GM21381 (cell line): ENCODE data around the gene KCTD16.

ENCODE experiments used
- ATAC-seq: cut with Tn5 transposase; IDR thresholded peaks from one replicate; pipeline ENCODE4 v1.9.1; 2021; ENCODE audit warnings: mild to moderate bottlenecking, moderate library complexity; ENCODE audit not compliant: unreplicated experiment

KCTD16 gene

DNA sequence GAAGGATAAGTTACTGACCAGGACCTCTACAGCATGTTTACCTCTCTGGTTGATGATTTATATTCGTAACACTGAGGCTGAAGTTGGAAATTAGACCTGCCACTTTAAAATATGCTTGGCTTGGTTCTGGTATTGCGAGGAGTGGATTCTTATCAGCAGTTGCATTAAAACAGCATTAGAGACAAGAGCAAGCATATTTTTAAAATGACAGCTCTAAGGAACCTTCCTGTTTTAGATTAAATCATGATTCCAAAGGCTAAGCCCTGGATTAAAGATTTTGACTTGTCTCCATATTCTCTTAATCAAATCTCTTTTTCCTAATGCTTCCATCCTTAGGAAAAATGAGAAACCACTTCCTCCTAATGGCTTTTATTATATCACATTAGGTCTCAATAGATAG, 277.8 kb downstream of the KCTD16 start:
- no peak for ATAC-seq

DNA sequence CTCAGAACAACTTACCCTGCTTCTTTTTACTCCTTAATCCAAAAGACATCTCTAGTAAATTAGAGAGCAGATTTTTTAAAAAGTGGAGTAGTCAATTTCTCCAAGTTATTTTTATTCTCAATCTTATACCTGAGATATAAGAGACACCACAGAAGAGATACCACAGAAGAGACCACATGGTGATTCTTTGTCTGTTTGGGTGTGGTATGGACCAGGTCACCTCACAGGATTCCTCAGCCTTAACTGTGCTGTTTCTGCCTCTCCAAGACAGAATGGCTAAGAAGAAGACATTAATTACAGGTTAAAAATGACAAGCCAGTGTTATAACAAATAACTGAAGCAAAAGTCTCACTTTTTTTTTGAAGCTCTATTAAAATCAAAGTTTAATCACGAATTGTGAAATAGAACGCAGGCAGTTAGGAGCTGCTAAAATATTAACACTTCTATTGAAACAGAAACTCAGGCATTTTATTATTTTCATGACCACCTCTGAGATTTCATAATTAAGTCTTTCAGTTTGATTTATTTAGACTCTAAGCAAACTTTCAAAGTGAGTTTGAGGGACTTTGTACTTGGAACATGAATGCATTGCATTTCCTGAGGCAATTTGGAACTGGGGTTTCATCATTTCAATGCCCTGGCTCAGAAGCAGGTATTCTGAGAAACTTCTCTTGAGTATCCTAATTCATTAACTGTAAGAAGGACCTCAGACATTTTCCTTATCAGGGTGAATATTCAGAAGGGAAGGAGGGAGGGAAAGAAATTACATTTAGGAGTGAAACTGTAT, 280.7 kb downstream of the KCTD16 start:
- no peak for ATAC-seq

DNA sequence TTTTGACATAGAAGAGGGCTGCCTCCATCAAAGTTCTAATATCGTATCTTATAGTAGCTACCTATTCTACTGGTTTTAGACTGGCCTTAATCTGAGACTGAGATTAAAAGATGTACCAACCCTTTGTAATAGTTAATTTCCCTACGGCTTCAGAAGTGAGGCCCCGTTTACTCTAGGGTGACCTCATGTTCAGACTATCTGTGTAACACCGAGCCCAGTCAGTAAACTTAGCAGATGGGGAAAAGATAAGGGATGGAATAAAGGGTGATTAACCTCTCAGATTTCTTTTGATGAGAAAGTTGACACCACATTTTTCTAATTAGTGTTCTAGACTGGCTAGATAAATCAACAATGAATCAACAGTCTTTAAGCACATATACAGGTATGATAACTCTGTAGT, 283.1 kb downstream of the KCTD16 start:
- no peak for ATAC-seq

DNA sequence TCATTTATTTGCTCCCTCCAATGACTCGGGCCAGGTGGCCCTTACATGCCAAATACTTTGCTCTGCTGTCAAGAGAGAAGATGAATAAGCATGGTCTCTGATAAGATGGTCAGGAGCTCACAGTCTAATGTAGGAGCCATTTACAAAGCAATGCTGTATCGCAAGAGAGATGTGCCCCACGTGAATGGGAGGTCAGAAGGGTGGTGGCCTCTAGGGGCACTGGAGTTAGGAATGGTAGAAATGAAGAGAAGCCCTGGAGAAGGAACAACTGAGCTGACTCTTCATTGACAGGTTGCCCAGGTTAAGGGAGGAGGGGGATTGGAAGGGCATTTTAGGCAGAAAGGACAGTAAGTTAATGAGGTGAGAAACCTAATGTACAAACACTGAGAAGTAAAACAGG, 286.5 kb downstream of the KCTD16 start:
- no peak for ATAC-seq

DNA sequence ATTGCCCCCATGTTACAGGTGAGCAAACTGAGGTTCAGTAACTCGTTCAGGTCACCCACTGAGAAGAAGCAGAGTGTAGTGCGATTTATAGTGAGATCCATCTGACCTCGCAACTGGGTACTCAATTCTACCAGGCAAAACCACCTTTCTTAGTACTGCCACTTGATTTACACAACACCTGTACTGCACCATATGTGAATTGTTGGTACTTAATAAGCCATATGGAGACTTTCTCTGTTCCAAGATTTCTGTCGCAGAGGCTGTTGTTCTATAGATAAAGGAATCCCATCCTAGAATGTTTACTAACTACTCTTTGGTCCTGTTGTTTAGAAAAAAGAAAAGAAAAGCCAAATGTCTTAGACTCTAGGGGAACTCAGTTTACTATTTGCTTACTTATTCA, 287.5 kb downstream of the KCTD16 start:
- no peak for ATAC-seq

DNA sequence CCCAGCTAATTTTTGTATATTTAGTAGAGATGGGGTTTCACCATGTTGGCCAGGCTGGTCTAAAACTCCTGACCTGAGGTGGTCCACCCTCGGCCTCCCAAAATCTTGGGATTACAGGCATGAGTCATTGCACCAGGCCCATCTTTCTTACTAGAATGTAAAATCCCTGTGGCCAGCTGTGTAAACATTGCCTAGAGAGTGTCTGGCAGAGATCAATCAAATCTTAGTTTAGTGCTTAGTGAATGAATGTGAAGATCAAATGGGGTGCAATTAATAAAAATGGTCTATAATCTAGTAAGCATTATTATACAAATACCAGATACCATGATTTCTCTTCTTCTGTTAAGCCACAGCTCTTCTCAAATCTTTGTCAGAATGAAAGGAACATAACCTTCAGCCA, 289.9 kb downstream of the KCTD16 start:
- no peak for ATAC-seq

DNA sequence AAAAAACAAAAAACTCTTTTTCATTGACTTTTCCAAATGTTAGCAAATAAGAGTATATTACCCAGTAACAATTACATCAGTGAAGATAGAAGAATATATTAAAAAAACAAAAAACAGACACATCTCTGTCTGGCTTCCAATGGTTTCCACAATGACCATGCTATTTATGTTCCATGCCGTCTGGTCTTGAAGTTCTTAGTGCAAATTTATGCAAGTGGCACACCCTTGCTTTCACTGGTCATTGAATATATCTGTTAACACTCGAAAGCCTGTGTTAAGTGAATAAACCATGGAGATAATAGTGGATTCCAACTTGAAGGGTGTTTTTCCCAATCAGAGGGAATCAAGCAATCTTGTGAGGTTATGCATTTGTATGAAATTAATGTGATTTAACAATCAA, 291.9 kb downstream of the KCTD16 start:
- ATAC-seq, result no peak

DNA sequence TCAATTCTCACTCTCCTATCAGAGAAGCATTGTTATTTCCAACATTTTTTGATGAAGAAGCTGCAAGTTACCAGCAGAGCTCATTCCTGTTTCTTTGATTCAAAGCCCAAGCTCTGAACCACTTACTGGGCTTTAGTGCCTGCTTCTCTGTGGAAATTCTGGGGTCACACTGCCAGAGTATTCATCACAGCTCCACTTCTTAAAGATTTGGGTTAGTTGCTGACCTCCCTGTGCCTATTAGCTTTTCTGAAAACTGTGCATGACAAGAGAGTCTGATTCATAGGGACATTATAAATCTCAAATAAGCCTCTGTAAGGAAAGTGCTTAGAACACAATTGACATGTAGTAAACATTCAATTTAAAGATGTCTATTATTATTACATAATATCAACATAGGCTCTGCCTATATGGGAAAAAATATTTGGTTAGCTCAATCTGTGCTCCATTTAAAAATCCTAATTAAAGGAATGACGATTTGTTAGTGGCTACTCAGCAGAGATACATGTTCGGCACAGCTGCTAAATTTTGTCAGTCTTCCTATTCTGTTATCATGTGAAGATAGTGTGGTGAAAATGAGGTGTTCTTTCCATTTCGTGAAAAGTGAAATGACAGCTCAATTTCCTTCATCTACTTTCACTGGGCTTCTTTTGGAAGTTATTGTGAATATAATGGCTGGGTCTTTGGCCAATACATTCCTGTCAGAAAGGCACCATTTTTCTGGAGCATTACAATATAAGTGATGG, 293.0 kb downstream of the KCTD16 start:
- ATAC-seq, result no peak

DNA sequence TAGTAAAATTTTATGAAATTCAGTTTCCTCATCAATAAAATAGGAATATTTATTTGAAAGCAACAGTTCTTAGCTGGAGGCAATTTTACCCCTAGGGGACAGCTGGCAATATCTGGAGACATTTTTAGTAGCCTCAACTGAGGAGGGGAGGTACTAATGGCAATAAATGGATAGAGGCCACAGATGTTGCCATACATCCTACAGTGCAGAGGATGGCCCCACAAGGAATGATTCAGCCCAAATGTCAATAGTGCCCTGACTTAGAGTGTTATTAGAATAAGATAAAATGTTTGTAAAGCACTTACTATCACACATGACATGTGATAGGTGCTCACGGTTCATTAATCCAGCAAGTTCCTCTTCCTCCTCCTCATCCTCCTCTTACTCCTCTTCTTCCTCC, 293.6 kb downstream of the KCTD16 start:
- ATAC-seq, result no peak

DNA sequence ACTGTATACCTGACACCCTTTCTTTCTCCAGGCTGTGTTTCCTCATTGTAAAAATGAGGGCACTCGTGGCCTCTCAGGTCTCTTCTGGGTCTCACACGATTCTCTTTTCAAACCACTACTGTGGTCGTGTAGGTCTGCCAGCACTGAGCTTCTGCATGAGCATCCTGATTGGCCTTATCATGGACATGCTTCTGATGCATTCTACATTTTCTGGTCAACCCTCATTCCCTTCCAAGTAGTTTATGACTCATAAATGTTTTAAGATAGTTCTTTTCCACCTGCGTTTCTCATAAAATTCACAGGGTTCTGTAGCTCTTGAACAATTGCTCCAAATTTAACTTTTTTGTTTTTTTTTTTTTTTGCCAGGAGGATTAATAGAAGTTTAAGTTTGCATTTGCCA, 294.8 kb downstream of the KCTD16 start:
- no peak for ATAC-seq

DNA sequence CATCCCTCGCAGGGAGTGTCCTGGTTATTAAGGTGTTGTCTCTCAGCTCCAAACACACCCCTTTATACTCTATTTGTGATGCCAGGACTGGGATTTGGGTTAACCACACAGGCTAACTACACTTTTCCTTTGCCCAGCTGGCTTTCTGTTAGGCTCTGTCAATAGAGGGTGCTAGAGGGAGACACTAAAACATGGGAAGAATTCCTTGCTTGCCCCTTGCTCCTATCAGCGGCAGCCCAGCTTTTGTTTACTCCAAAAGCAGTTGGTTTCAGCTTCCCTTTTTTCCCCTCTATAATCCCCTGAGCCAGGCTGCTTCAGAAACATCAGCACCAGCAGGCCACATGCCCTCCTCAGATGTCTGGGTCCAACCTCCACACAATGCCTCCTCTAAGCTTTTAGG, 297.1 kb downstream of the KCTD16 start:
- no peak for ATAC-seq

DNA sequence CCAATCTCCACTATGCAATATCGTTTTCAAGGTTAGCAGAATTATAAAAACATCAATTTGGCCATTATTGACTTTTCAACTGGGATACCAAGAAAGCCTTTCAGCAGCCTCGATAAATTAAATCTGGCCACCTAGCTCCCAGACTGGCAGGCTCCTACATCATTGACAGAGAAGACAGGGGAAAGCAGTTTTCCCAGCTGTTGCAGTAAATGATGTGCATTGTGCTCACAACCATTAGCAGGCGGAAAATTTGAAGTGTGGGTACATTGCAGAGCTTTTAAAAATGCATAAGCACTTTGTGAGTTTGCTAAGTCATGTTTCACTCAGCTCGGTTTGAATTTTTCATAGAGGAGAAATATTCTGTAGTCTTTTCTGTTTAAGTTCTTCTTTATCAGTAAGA, 297.9 kb downstream of the KCTD16 start:
- no peak for ATAC-seq

DNA sequence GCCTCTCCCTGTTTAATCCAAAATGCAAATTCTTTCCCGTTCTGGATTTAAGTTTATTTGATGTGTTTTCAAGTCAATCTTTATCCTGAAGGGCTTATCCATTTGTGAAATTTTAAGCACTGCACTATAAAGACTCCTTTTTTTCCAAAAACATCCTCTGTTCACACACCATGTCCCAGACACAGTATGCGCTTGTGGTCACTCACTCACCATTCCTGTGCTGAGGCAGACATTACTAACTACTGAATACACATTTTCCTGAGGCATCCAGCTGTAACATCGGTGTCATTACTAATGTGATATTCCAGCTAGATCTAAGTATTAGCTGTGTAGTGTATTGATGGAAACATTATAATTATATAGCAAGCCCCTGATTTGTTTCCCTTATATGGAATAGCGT, 298.4 kb downstream of the KCTD16 start:
- ATAC-seq, result no peak

DNA sequence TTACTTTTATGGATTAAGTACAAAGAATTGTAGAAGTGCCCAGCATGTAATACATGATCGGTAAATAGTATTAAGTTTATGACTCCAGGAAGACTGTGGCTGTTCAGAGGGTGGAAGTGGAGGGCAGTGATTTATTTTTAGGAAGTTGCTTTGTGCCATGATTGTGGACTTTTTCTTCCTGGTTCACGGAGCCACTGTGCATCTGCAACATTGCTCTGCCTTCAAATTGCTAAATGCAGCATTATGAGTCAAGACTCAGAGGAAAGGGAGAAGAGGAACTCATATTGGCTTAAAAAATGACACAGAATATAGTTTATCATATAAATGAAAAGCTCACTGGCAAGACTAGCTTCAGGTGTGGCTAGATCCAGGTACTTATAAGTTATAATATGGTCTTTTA, 301.5 kb downstream of the KCTD16 start:
- ATAC-seq, result no peak

DNA sequence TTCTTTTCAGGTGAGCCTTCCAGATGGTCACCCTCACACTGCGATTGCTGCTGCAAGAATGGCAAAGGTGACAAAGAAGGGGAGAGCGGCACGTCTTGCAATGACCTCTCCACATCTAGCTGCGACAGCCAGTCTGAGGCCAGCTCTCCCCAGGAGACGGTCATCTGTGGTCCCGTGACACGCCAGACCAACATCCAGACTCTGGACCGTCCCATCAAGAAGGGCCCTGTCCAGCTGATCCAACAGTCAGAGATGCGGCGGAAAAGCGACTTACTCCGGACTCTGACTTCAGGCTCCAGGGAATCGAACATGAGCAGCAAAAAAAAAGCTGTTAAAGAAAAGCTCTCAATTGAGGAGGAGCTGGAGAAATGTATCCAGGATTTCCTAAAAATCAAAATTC, 303.0 kb downstream of the KCTD16 start:
- no peak for ATAC-seq

DNA sequence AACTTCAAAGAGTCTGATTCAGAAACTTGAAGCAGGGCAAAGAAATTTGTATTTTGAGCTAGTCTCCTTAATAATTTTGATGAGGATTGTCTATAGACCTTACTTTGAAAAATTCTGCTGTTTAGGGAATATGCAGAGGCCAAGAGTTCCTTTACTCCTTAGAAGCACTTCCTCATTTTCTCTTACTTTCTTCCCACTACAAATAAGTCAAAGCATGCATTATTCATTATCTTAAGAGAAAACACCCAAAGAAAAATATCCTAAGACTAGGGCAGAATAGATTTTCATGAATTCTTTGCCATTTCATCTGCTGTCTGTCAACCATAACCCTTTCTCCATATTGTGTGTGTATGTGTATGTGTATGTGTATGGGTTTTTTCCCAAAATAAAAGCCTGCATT, 307.9 kb downstream of the KCTD16 start:
- ATAC-seq, result no peak

DNA sequence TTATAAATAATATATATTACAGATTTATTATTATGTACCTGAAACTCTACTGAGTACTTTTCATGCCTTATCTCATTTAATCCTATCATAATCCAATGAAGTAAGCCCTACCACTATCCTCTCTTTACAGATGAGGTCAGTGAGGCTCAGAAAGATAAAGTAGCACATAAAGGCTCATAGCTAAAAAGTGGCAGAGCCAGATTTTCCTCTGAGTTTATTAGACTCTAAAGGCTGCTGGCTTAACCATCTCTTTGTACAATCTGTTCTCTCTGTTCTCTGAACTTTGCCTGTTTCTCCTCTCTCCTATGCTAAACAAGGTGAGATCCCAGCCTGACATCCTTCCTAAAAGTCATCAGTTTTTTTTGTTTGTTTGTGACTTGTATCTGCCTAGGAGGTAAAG, 311.2 kb downstream of the KCTD16 start:
- no peak for ATAC-seq

DNA sequence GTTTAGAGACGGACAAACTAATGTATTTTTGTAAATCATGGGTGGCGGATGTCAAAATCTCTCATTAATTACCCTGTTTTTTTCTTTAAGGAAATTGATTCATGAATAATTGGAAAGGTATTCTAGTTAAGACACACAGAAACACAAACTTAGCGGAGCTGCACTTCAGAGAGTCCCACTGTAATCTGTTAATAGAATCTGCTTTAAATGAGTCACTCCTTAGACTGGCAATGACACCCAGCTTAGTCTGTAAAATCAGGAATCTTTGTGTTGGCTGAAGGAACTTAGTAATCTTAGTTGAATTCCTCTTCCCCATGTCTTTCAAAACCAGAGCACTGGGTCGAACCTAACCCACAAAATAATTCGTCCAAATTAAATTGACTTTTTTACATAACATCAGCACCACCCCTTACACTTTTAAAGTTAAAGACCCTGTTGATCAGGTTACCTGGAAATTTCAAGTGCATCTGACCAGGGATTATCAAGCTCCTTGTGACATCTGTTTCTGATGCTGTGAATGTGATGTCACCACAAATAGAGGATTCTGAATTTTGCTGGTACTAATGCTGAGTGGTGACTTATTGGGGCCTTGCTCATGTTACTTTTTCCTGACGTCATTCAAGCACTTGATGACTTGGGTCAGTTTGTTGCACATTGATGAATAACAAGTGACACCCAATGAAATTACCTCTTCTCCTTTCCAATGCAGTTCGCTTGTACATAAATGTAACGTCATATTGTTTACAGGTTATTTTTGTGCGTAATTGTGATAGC, 313.6 kb downstream of the KCTD16 start:
- ATAC-seq, result no peak

DNA sequence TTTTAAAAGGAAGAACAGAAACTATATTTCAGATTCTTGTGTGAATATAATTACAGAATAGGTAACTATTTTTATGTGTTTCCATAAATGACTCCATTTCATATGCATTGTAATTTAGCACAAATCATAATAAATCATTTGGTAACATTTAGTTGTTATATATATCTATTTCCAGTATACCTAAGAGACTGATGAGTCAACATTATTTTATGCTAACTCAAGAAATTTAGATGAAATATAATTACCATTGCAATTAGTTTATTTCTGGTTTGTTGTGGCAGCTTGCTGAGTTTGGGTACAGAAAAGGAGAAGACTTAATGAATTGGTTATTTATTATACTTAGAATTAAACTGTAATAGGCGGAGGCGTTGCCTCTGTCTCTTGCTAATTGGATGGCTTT, 314.9 kb downstream of the KCTD16 start:
- ATAC-seq, result no peak

DNA sequence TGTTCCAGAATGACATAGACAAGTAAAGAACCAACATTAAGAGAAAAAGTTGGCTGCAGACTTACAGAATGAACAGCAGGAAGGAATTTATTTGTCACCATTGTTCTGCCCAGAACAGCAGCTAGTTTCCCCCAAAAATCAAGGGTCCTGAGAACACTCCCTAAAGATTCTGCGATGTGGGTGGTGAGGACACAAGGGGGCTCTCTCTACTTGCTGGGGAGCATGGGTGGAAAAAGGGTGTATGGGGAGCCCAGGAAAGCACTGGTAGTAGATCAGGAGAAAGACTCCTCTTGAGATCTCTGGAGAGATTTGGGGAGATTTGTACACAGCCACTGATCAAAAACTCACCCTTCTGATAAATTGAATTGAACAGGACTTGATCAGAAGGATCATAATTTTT, 316.5 kb downstream of the KCTD16 start:
- no peak for ATAC-seq

DNA sequence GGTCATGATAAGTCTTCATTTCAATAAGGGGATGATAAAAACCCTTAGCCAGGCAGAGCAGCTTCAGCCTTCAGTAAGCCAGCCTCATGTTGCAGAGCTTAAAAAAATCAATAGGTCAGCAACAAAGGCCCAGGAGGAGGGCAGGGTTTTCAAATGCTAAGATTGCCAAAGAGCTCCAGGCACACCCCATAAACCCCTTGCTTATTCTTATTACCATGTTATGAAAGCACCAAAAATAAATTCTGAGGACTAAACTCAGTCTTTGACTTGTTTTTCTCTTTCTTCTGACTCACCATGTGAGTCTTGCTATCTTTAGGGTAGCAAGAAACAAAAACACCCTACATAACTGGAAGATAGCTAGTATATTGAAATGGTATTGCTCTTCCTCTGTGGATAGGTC, 317.1 kb downstream of the KCTD16 start:
- ATAC-seq, result no peak

DNA sequence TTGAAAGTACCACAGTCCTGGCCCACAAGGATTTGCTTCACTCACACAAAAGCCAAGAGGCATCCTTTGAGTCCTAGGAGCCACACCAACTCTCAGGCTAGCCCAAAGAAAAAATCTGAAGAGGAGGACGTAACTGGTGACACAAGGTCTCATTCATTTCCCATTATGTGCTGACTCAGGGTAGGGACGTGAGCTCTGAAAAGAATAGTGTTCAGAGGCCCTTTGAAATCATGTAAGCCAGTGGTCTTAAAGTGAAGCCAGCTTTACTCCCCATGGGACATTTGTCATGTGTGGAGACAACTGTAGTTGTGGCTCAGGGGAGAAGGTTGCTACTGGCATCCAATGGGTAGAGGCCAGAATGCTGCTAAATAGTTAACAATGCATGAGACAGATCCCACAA, 332.4 kb downstream of the KCTD16 start:
- ATAC-seq, result no peak
